GM21576 (cell line): Measurements from ENCODE around the gene KRTAP4-2.
"Not testable (repeated sequence)": the region's sequence is repeated elsewhere in the genome, so short reads cannot be mapped to it uniquely, and the experiment has no call there.

Experiments used
- ATAC-seq: cut with Tn5 transposase; IDR thresholded peaks from one replicate; pipeline ENCODE4 v1.9.1; 2021; ENCODE audit warnings: mild to moderate bottlenecking, moderate library complexity; ENCODE audit not compliant: unreplicated experiment

KRTAP4-2 gene

DNA sequence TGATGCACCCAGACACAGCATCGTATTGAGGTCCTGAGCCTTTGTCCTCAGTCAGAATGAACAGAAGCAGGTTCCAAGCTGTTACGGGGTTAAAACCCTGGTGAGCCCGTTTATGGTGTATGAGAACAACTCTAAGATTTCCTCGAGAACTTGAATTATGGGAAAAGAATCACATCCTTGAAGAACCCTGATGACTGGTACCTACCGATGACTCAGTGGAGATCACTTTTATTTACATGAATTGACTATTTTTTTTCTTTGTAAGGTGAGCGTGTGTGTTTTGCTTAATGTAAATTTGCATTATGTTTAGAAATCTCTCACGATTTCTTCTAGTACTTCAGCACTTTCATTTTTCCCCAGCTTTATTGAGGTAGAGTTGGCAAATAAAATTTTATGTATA, 14.2 kb downstream of the KRTAP4-2 start:
- no peak for ATAC-seq

DNA sequence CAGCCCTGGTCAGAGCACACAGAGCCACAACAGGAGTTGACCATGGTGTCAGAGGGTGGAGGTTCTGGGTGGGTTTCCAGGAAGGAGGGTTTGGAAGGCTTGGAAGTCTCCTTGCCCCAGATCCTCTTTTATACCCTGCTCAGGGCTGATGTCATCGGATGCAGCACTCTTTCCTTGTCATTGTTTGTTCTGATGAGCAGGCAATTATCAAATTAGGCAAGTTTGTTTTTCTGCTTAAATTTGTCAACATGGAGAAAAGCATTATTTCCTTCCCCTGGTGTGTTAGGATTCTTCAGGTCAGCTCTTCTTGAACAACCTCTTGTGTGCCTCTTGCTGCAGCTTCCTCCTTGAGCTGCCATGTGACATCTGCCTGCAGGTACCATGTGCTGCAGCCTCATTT, 17.4 kb downstream of the KRTAP4-2 start, which contains the start of gene KRTAP4-4:
KRTAP4-4 (minus strand) TSS at position 101 of the 400 bp plus-strand sequence; CDS start at position 44, 57 bp downstream.
- ATAC-seq: no peak

- not testable (repeated sequence) for ATAC-seq
These were observed 17.8 kb downstream of the KRTAP4-2 start for GRCh38 chr17:41160190-41160589.

DNA sequence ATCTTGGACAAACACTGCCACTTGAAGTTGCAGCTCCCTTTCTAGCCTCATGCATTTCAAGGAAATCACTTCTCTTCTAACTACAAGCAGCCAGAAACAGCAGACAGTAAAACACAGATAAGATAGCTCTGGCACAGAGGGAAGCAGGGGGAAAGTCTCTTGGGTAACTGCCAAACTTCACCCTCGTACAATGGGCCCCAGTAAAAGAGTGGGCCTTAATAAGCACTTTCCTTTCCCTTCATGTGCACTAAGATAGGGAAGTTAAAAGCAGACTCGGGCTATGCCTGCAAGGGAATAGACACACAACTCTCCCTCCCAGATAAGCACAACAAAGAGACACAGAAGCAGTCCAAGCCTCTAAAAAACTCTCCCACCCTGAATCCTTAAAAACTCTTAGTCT, 24.2 kb downstream of the KRTAP4-2 start:
- no peak for ATAC-seq

- ATAC-seq: no peak
These were observed 26.5 kb downstream of the KRTAP4-2 start for GRCh38 chr17:41151525-41151924.

DNA sequence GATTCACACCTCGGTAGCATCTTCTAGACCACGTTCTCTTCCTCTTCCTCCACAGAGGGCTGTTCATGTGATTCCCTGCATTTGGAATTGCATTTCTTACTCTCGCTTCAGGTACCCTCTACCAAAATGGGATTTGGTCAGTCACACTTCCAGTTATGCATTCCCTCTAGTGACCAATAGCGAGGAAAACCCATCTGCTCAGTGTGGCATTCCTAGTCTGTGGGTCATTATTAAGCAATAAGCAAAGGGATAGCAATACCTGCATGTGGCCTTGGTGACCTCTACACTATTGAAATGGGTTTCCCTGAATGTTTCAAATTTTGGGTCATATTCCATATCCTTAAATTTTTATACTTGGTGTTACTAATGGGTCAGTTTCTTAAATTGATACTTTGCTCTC, 28.0 kb downstream of the KRTAP4-2 start:
- no peak for ATAC-seq

GRCh38 chr17:41149652-41149985, 28.4 kb downstream of the KRTAP4-2 start, which contains the start of gene KRTAP4-5:
Gene KRTAP4-5 (minus strand): TSS chr17:41149825. CDS start chr17:41149767, 58 bp downstream.
- no peak for ATAC-seq

DNA sequence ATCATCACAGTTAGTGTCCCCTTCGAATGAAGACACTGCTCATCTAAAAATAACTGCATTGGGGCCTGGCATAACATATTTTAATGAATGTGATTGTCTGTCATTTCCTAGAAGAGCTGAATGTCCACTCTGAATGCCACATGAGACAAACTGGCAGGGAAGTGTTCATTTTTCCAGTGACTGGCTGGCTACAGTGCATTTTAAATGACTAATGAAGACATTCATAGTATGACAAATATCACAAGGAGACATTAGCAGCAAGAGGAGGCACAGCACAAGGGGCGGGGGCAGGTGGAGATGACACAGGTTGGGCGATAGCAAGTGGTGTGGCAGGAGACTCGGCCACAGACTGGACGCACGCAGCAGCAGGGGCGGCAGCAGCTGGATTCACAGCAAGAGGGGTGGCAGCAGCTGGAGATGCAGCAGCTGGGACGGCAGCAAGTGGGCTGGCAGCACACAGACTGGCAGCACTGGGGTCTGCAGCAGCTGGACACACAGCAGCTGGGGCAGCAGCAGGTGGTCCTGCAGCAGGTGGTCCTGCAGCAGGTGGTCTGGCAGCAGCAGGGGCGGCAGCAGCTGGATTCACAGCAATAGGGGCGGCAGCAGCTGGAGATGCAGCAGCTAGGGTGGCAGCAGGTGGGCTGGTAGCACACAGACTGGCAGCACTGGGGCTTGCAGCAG, 28.9 kb downstream of the KRTAP4-2 start:
- not testable (repeated sequence) for ATAC-seq

DNA sequence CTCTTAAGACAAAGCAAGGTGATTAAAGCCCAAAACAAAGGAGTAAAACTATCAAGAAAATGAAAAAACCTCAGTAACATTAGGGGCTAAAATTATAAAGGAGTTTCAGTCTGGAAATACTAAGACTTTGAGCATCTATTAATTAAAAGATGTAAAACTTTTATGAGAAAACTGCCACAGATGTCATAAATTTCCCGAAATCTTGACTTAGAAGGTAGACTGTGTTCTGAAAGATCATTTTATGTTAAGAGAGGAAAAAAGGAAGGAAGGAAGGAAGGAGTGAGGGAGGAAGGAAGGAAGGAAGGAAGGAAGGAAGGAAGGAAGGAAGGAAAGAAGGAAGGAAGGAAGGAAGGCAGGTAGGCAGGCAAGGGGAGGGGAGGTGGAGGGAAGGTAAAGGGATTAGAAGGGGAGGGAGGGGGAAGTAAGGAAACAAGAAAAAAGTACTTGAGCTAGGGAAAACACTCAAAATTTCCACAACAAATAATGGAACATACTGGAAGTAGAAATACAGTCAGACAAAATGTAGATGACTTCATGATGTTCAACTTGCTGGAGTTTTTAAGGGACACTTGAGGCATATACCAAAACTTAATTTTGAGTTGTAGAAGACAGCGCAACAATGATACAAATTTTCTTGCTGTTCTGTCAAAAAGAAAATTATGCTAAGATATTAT, 30.4 kb downstream of the KRTAP4-2 start:
- ATAC-seq: no peak

DNA sequence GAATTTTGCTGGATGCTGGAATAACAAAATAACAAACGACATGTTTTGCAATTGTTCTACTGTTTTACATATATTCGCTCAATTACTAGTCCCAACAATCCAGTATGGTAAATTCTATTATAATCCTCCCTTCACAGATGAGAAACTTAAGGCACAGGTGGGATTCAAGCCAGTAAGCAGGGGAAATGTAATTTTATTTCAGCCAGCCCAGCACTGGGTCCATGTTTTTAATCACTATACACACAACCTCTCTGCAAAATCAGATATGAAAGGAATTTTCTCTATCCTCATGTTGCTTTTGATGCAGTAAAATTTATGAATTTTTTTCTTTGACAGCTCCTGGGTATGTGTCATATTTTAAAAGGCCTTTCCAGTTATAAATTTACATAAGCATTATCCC, 32.8 kb downstream of the KRTAP4-2 start:
- ATAC-seq: no peak

- no peak for ATAC-seq
These were observed 33.2 kb downstream of the KRTAP4-2 start for GRCh38 chr17:41144846-41145245.

GRCh38 chr17:41141361-41141760, 36.7 kb downstream of the KRTAP4-2 start:
- no peak for ATAC-seq

GRCh38 chr17:41140360-41141131, 37.5 kb downstream of the KRTAP4-2 start, which contains the start of gene KRTAP4-6:
Gene KRTAP4-6 (minus strand): TSS chr17:41140544. CDS start chr17:41140487, 57 bp downstream.
- ATAC-seq: no peak

DNA sequence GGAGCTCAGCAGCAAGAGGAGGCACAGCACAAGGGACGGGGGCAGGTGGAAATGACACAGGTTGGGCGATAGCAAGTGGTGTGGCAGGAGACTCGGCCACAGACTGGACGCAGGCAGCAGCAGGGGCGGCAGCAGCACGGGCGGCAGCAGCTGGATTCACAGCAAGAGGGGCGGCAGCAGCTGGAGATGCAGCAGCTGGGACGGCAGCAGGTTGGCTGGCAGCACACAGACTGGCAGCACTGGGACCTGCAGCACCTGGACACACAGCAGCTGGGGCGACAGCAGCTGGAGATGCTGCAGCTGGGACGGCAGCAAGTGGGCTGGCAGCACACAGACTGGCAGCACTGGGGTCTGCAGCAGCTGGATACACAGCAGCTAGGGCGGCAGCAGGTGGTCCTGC, 38.2 kb downstream of the KRTAP4-2 start:
- not testable (repeated sequence) for ATAC-seq

DNA sequence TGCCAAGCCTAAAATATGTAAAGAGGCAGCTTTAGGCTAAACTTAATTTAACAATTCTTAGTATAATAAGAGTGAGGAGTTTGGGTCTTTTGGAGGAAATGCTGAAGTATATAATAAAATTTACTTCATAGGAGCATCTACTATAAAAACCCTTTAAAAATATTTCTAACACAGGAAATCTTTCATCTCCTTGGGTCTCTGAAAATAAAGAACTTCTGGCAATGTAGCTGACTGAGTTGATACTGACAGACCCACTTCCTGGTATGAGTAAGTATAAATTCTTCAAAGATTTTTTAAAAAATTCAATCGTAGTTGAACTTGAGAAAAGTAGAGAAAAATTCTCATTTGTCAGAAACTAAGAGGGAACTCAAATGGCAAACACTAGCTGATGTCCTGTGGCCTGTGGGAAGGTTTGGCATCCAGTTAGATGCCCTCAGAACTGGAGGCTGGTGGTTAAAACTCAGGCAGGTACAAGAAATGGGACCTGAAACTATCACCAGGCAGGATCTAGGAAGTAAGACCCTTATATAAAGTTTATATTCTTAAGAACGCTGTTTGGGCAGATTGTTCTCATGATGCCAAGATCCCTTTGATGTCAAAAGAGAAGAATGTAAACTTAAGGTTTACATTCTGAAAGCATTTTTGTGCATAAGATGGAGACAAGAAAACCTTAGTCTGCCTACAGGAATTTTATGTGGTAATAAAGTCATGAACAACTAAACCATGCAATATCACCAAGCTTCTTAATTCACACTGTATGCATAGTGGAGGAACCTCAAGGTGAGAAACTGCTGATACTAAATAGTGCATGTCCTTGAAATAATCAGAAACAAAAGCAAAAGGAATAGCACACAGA, 43.9 kb downstream of the KRTAP4-2 start:
- no peak for ATAC-seq

GRCh38 chr17:41131979-41132378, 46.0 kb downstream of the KRTAP4-2 start:
- ATAC-seq: no peak
